Measurements from ENCODE around the gene RSBN1L. TPM values are rescaled to one million over a fixed set of nuclear protein-coding genes. Genes with fewer than 3 reads are reported as not detected.

RSBN1L gene
- polyA plus RNA-seq, 1 of the 3 experiments (the other 2 are of a cell fraction) = 6.5 TPM

DNA sequence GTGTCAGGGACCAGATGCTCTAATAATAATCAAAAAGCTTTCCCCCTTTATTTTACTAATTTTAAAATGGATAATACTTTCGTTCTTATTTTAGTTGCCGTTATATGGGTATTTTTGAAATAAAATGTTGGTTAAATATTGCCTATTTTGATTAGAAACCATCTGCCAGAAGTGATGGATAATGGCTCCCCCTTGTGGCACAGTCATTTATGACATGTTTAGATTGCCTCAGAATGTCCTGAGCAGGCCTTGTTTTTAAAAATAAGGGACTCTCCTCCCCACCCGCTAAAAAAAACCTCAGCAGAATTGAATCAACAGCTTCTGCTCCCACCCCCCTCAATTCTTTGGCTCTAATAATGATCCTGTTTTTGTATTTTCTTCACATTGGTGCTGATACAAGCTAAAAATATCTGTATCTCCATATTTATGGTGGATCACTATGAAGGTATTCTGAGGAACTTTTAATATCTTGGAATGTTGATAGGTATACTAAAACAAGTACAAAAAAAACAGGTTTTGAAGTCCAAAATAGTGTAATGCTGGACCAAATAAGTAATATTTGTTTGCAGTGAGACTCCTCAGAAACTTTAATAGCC is 63.1 kb downstream of the RSBN1L start (continued):
- TF ChIP-seq MAX (IDR thresholded peaks at IDR 0.05; ENCODE audit: low read depth) (0 out of 2 replicates have a peak, but pooled peaks have one; percentile 13), JUND (IDR thresholded peaks at IDR 0.05) (no peak), FOXM1 (IDR thresholded peaks at IDR 0.05; ENCODE audit: low read depth) (no peak), MEF2A (IDR thresholded peaks at IDR 0.05; ENCODE audit: borderline replicate concordance, low read depth) (no peak), IRF3 (IDR thresholded peaks at IDR 0.05; ENCODE audit: low read depth, low read length) (no peak)

GRCh38 chr7:77760809-77761453 is 64.7 kb downstream of the RSBN1L start:
- POLR2A ChIA-PET = no interaction called here
- WGBS (ENCODE audit: low lambda C conversion rate) = 93% methylated on average over 10 of the region's 10 CpGs

More at GRCh38 chr7:77760809-77761453, 64.7 kb downstream of the RSBN1L start:
- Histone ChIP-seq H3K4me3 (ENCODE audit: low read depth in 2 of 2, low read length in 1 of 2) (no peak overlapping the region), H3K9ac (no peak overlapping the region), H3K4me1 (ENCODE audit: control insufficient read depth in 1 of 2, insufficient read depth in 2 of 2, low read depth in 1 of 2, low read length in 1 of 2) (peaks cover 0 to 4% of the 10 kb centered on the region in 2 experiments; a peak in 1 of 4 replicates), H2AFZ (ENCODE audit: low read depth) (no peak overlapping the region), H3F3A (replicated peaks; ENCODE audit: insufficient read depth) (peaks cover 6% of the 10 kb centered on the region), H3K4me2 (no peak overlapping the region), H3K27me3 (ENCODE audit: insufficient read depth) (no peaks in the 10 kb centered on the region), H3K9me3 (no peaks in the 10 kb centered on the region), H3K79me2 (ENCODE audit: insufficient read depth) (peaks cover 54% of the 10 kb centered on the region), H3K9me2 (no peaks in the 10 kb centered on the region), H3K36me3 (replicated peaks in 1 of 2; ENCODE audit: control insufficient read depth in 1 of 2, insufficient read depth in 2 of 2, low read length in 1 of 2) (no peaks in the 10 kb centered on the region), H3K27ac (ENCODE audit: low read depth in 2 of 2, low read length in 1 of 2) (no peak overlapping the region), H4K20me1 (ENCODE audit: insufficient read depth) (no peaks in the 10 kb centered on the region)
- CTCF ChIA-PET = interaction anchor here (0.7 to 12.4 kb wide), 11 partner anchors 19 to 175 kb away, joined by 3 to 392 read pairs (median 14); partner anchors contain the start of genes PHTF2 and RSBN1L
- no peak for TF ChIP-seq EZH2phosphoT487 (IDR thresholded peaks at IDR 0.05; ENCODE audit: borderline replicate concordance, low read depth)
- no peak for TF ChIP-seq YY1 (IDR thresholded peaks at IDR 0.05; ENCODE audit: low read depth)
- TF ChIP-seq MXI1 (IDR thresholded peaks at IDR 0.05; ENCODE audit: low read depth, low read length) = no peak
- TF ChIP-seq POLR2AphosphoS5 (IDR thresholded peaks at IDR 0.05; ENCODE audit: low read depth, low read length) = no peak
- no peak for TF ChIP-seq MAX (IDR thresholded peaks at IDR 0.05; ENCODE audit: low read depth)
- no peak for TF ChIP-seq TEAD4 (IDR thresholded peaks at IDR 0.05; ENCODE audit: borderline replicate concordance, insufficient read depth)
- TF ChIP-seq FOXJ3 (CRISPR knock-in tag; IDR thresholded peaks at IDR 0.05) = no peak
- TF ChIP-seq RXRA (IDR thresholded peaks at IDR 0.05; ENCODE audit: borderline replicate concordance, low read depth) = no peak
- no peak for TF ChIP-seq NRF1 (IDR thresholded peaks at IDR 0.05; ENCODE audit: low read depth, low read length)
- no peak for TF ChIP-seq CHD2 (IDR thresholded peaks at IDR 0.05; ENCODE audit: low read length, partially characterized antibody)
- no peak for TF ChIP-seq TAF1 (IDR thresholded peaks at IDR 0.05; ENCODE audit: borderline replicate concordance, low read depth, low read length)
- TF ChIP-seq IRF3 (IDR thresholded peaks at IDR 0.05; ENCODE audit: low read depth, low read length) = no peak
- TF ChIP-seq FOSL2 (IDR thresholded peaks at IDR 0.05; ENCODE audit: borderline replicate concordance, low read depth) = no peak
- TF ChIP-seq PBX3 (IDR thresholded peaks at IDR 0.05) = no peak
- no peak for DNase-seq
